ENCODE results near the gene SLC25A53. TPM values are rescaled to one million over a fixed set of nuclear protein-coding genes. Genes with fewer than 3 reads are reported as not detected.

SLC25A53 gene
- total and polyA plus RNA-seq, 2 of the 13 experiments (the other 11 are each of a cell fraction or from before 2014, with no cell fraction given): 3.4 to 4.5 TPM

- Histone ChIP-seq H4K20me1 (ENCODE audit: insufficient read depth, low read length) (no peaks in the 10 kb centered on the region), H3K4me3 (replicated peaks in 1 of 3; ENCODE audit: insufficient read depth in 1 of 3, low read depth in 2 of 3, low read length in 3 of 3) (no peak overlapping the region), H3K9me3 (ENCODE audit: low read length) (no peaks in the 10 kb centered on the region), H3K36me3 (replicated peaks in 1 of 2; ENCODE audit: control insufficient read depth in 1 of 2, insufficient read depth in 2 of 2, low read length in 2 of 2) (peaks cover 0 to 4% of the 10 kb centered on the region in 2 experiments; a peak in 1 of 5 replicates), H3K4me2 (ENCODE audit: low read depth, low read length) (no peak overlapping the region), H3K79me2 (ENCODE audit: insufficient read depth, low read length) (no peaks in the 10 kb centered on the region), H2AFZ (ENCODE audit: low read length) (no peak overlapping the region), H3K9ac (ENCODE audit: insufficient read depth, low read depth, low read length) (no peak overlapping the region), H3K27me3 (ENCODE audit: control insufficient read depth in 1 of 2, insufficient read depth in 2 of 2, low read length in 2 of 2) (no peaks in the 10 kb centered on the region), H3K4me1 (ENCODE audit: insufficient read depth, low read length) (no peaks in the 10 kb centered on the region), H3K27ac (ENCODE audit: extremely low read length, insufficient read depth, low read length) (no peak overlapping the region)
- in situ Hi-C loops (cut with HindIII; ENCODE audit: extremely low pct_ligation_motif_present, low pct_unique_long_range_greater_than_20kb): no loop called here
- ChIA-PET POLR2A (no interaction called here), CTCF (ENCODE audit: low intra/inter-chr PET ratio, low total read pairs) (interaction anchor here (1.7 kb wide), 1 partner anchor 76 kb away, joined by 7 read pairs; no protein-coding TSS in a partner anchor)
- FAIRE-seq (no peak), DNase-seq (ENCODE audit: low spot score) (no peak), ATAC-seq (no peak)
- no TSS peak for BruUV-seq (replicated peaks)
- intact Hi-C loops (cut with micrococcal nuclease; ENCODE audit: unreplicated experiment): loop anchor here (1.0 kb wide), 1 partner anchor 76 kb away; no protein-coding TSS in a partner anchor
- TF ChIP-seq KDM3A (CRISPR knock-in tag; IDR thresholded peaks at IDR 0.05; ENCODE audit: low read depth): no peak
- TF ChIP-seq ZBTB20 (CRISPR knock-in tag; IDR thresholded peaks at IDR 0.05; ENCODE audit: borderline replicate concordance, low read depth): no peak
- no peak for TF ChIP-seq ZBTB4 (CRISPR knock-in tag; IDR thresholded peaks at IDR 0.05; ENCODE audit: borderline replicate concordance)
- no peak for TF ChIP-seq ZBTB26 (CRISPR knock-in tag; IDR thresholded peaks at IDR 0.05; ENCODE audit: borderline replicate concordance)
- TF ChIP-seq RFX3 (CRISPR knock-in tag; IDR thresholded peaks at IDR 0.05): no peak
- no peak for TF ChIP-seq SMARCC2 (IDR thresholded peaks at IDR 0.05)
- TF ChIP-seq MTF2 (CRISPR knock-in tag; IDR thresholded peaks at IDR 0.05; ENCODE audit: borderline replicate concordance): no peak
- no peak for TF ChIP-seq UBTF (CRISPR knock-in tag; IDR thresholded peaks at IDR 0.05)
- TF ChIP-seq ZNF644 (CRISPR knock-in tag; IDR thresholded peaks at IDR 0.05; ENCODE audit: low read depth): no peak
- no peak for TF ChIP-seq MIER2 (CRISPR knock-in tag; IDR thresholded peaks at IDR 0.05)
- TF ChIP-seq RFX1 (IDR thresholded peaks at IDR 0.05): no peak
- TF ChIP-seq ZNF263 (CRISPR knock-in tag; IDR thresholded peaks at IDR 0.05): no peak
- TF ChIP-seq ZNF784 (CRISPR knock-in tag; IDR thresholded peaks at IDR 0.05; ENCODE audit: borderline replicate concordance): no peak
- TF ChIP-seq ZSCAN9 (CRISPR knock-in tag; IDR thresholded peaks at IDR 0.05; ENCODE audit: borderline replicate concordance): no peak
- no peak for TF ChIP-seq FLYWCH1 (CRISPR knock-in tag; IDR thresholded peaks at IDR 0.05)
- no peak for TF ChIP-seq ELF1 (CRISPR knock-in tag; IDR thresholded peaks at IDR 0.05)
- TF ChIP-seq ZBTB33 (CRISPR knock-in tag; IDR thresholded peaks at IDR 0.05): no peak
- WGBS (ENCODE audit: low lambda C conversion rate): 50% methylated on average over 1 of the region's 1 CpG
Measured at GRCh38 chrX:104195013-104195412, 38.2 kb upstream of the SLC25A53 start.
